ENCODE data around the gene RPL7A.
"Not testable (repeated sequence)": the region's sequence is repeated elsewhere in the genome, so short reads cannot be mapped to it uniquely, and the experiment has no call there.

The RPL7A gene

DNA sequence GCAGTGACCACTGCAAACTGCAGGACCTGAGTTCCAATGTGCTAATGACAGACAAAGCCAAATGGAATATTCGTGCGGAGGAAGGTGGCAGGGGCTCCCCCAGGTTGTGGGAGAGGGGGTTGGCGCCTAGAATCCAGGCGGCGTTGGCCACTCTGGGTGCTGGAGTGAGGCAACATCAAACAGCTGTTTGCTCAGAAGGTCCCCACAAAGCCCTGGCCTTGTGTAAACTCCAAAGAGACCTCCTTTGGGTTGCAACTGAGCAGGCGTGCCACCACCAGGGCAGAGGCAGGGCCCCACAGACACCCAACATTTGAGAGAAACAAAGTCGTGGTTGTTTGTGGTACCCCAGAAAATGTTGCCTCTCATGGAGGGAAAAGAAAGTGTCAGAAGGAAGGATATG lies 42.7 kb downstream of the RPL7A start:
- DNase-seq: no peak

DNA sequence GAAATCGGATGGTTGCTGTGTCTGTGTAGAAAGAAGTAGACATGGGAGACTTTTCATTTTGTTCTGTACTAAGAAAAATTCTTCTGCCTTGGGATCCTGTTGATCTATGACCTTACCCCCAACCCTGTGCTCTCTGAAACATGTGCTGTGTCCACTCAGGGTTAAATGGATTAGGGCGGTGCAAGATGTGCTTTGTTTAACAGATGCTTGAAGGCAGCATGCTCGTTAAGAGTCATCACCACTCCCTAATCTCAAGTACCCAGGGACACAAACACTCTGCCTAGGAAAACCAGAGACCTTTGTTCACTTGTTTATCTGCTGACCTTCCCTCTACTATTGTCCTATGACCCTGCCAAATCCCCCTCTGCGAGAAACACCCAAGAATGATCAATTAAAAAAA lies 43.4 kb downstream of the RPL7A start:
- DNase-seq: not testable (repeated sequence)

DNA sequence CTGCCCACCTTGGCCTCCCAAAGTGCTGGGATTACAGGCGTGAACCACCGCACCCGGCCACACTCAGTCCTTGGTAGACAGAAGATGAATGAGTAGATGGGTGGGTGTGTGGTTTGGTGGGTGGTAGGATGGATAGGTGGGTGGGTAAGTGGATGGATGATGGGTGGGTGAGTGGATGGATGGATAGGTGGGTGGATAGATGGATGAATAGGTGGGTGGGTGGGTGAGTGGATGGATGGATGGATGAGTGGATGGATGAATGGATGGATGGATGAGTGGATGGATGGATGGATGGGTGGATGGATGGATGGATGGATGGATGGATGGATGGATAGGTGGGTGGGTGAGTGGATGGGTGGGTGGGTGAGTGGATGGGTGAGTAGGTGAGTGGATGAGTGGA lies 44.3 kb downstream of the RPL7A start:
- not testable (repeated sequence) for DNase-seq

DNA sequence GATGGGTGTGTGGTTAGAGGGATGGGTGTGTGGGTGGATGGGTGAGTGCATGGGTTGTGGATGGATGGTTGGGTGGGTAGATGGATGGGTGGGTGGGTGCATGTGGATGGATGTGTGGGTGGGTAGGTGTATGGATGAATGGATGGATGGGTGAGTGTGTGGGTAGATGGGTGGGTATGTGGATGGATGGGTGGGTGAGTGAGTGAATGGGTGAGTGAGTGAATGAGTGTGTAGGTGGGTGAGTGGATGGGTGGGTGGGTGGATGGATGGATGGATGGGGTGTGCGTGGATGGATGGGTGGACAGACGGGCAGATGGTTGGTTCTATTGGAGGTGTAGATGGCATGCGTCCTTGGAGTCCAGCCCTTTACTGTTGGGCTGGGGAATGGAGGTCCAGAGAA lies 45.4 kb downstream of the RPL7A start:
- no peak for DNase-seq

DNA sequence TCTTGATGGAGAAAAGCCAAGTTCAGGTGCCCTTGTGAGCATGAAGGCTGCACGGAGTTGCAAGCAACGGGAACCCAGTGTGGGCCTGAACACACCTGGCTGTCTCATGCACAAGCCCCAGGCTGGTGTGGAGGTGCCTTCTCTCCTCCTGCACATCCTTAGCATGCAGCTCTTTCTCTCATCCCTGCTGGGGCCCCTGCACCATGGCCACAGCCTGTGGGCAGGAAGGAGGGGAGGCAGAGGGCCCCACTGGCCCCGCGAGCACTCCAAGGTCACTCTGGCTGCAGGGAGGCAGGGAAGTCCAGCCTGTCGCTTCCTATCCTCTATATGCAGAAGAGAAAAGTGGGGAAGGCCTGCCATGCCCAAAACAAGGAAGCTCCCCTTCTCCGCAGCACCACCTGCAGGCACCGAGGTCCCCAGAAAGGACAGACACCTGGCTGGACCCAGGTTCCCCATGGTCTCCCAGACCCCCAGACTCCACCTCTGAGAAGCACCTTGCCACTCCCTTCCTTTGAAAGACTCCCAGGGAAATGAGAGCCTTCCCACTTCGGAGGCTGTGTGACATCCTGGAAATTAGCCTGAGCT lies 46.8 kb downstream of the RPL7A start:
- no peak for DNase-seq

DNA sequence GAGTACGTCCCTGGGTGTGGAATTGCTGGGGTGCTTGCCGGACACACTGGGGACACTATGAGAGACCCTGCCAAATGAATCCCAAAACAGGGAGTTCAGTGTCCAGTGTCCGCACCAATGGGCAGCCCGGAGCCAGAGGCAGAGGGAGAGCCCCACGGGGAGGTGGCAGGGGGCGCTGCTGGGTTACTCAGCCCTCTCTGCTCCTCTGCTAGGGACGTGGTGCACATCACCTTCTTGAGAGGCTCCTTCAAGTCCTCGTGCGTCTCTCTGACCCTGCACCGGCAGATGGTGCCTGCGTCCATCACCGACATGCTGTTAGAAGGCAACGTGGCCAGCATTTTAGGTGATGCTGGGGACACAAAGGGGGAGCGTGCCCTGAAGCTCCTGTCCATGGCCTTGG lies 48.9 kb downstream of the RPL7A start:
- no peak for DNase-seq

DNA sequence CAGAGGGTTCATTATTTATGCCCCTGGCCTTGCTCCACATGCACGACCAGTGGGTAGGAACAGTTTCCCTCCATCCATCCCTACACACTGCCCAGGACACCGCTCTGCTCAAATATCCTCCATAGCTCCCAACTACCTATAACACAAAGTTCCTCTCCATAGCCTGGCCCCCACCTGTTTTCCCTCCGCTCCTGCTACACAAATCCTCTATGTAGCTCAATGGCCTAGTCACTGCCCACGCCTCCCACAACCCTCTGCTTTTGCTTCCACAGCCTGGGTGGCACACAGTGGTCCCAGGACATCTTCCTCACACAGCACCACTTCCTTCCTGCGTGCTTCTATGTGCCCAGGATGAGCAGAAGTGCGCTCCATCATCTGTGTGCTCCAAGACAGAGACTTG lies 49.4 kb downstream of the RPL7A start:
- no peak for DNase-seq

DNA sequence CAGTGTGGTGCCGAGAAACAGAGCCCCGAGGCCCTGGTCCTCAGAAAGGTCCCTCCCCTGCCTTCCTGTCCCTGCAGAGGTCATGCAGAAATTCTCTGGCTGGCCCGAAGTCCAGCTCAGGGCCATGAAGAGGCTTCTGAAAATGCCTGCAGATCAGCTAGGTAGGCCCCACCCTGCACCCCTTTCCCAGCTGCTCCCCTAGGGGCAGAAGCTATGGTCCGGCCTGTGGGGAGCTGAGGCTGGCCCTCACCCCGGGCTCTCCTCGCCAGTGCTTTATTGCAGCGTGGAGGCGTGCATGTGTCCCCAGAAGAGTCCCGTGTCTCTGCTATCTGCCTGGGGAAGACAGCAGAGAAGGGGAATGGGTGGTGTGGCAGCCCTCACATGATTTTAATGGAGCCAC lies 49.9 kb downstream of the RPL7A start:
- no peak for DNase-seq

DNA sequence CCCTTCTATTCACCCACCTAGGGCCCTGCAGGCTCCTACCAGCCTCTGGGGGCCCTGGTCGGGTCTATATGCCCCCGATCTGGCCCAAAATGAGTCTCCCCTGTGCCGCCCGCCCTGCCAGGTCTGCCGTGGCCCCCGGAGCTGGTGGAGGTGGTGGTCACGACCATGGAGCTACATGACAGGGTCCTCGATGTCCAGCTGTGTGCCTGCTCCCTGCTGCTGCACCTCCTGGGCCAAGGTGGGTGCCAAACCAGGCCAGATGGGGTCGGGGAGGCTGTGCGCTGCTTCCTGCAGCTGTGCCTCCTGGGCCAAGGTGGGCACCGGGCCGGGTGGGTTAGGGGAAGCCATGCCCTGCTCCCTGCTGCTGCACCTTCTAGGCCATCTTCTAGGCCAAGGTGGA lies 52.3 kb downstream of the RPL7A start:
- DNase-seq: no peak
